COLO829 (cell line): ENCODE data around the gene DNAJB4.
"Not testable (repeated sequence)": the region's sequence is repeated elsewhere in the genome, so short reads cannot be mapped to it uniquely, and the experiment has no call there.

Experiments
- DNase-seq: peaks from one replicate; pipeline ENCODE4 v3.0.0; 2012; ENCODE audit warnings: low spot score

Gene DNAJB4

GRCh38 chr1:78004719-78005447 is at the start of gene DNAJB4:
TSS of gene DNAJB4 (plus strand) at chr1:78004939. CDS start at chr1:78005111, 172 bp downstream.
- DNase-seq = peak; percentile 81

- DNase-seq = no peak
Measured at GRCh38 chr1:77955709-77956108, 49.0 kb upstream of the DNAJB4 start.

GRCh38 chr1:77956464-77956863 is 48.3 kb upstream of the DNAJB4 start:
- no peak for DNase-seq

GRCh38 chr1:77958391-77958790 is 46.3 kb upstream of the DNAJB4 start:
- DNase-seq = no peak

- DNase-seq = no peak
Measured at GRCh38 chr1:77958850-77959249, 45.9 kb upstream of the DNAJB4 start.

GRCh38 chr1:77961392-77961791 is 43.3 kb upstream of the DNAJB4 start:
- DNase-seq = no peak

- no peak for DNase-seq
Measured at GRCh38 chr1:77966291-77966690, 38.4 kb upstream of the DNAJB4 start.

- no peak for DNase-seq
Measured at GRCh38 chr1:77970192-77970591, 34.5 kb upstream of the DNAJB4 start.

GRCh38 chr1:77972080-77972479 is 32.7 kb upstream of the DNAJB4 start:
- no peak for DNase-seq

GRCh38 chr1:77975386-77975785 is 29.4 kb upstream of the DNAJB4 start:
- no peak for DNase-seq

- DNase-seq = no peak
Measured at GRCh38 chr1:77975907-77976306, 28.8 kb upstream of the DNAJB4 start.

- no peak for DNase-seq
Measured at GRCh38 chr1:77976433-77977076, 28.2 kb upstream of the DNAJB4 start.

- no peak for DNase-seq
Measured at GRCh38 chr1:77977989-77978292, 26.8 kb upstream of the DNAJB4 start.

- peak; percentile 63 for DNase-seq
Measured at GRCh38 chr1:77978293-77978968, 26.3 kb upstream of the DNAJB4 start.

- DNase-seq = peak; percentile 90
Measured at GRCh38 chr1:77978969-77979876, 25.5 kb upstream of the DNAJB4 start, which contains the start of gene FUBP1. TSS of gene FUBP1 (minus strand) at chr1:77979072. CDS start at chr1:77979004, 68 bp downstream.

- DNase-seq = not testable (repeated sequence)
Measured at GRCh38 chr1:77983352-77983996, 21.3 kb upstream of the DNAJB4 start.

GRCh38 chr1:77983997-77984355 is 20.8 kb upstream of the DNAJB4 start:
- no peak for DNase-seq

GRCh38 chr1:77984629-77985028 is 20.1 kb upstream of the DNAJB4 start:
- DNase-seq = no peak

GRCh38 chr1:77986810-77987209 is 17.9 kb upstream of the DNAJB4 start:
- no peak for DNase-seq

GRCh38 chr1:77987919-77988318 is 16.8 kb upstream of the DNAJB4 start:
- no peak for DNase-seq

- DNase-seq = no peak
Measured at GRCh38 chr1:77989744-77990143, 15.0 kb upstream of the DNAJB4 start.
